HG02759 (cell line): ENCODE measurements around the gene BRD4.
"Not testable (repeated sequence)": the region's sequence is repeated elsewhere in the genome, so short reads cannot be mapped to it uniquely, and the experiment has no call there.

Experiments used
- ATAC-seq: cut with Tn5 transposase; IDR thresholded peaks from one replicate; pipeline ENCODE4 v1.9.1; 2021; ENCODE audit warnings: mild to moderate bottlenecking, moderate library complexity; ENCODE audit not compliant: unreplicated experiment

BRD4 gene

GRCh38 chr19:15332311-15332996 is at the start of gene BRD4:
Gene BRD4 (minus strand): TSS chr19:15332539. CDS start chr19:15273099, 59,440 bp downstream.
- ATAC-seq = peak; percentile 63

GRCh38 chr19:15381864-15382263 is 49.5 kb upstream of the BRD4 start:
- ATAC-seq = no peak

GRCh38 chr19:15381429-15381828 is 49.1 kb upstream of the BRD4 start:
- no peak for ATAC-seq

GRCh38 chr19:15379999-15380647 is 47.8 kb upstream of the BRD4 start:
- peak; percentile 20 for ATAC-seq

- ATAC-seq = peak; percentile 86
Observed at GRCh38 chr19:15379083-15379998, 47.0 kb upstream of the BRD4 start, which contains the start of gene AKAP8. Gene AKAP8 (minus strand): TSS chr19:15379787. CDS start chr19:15379731, 56 bp downstream.

- no peak for ATAC-seq
Observed at GRCh38 chr19:15378534-15379082, 46.3 kb upstream of the BRD4 start.

- no peak for ATAC-seq
Observed at GRCh38 chr19:15374796-15375440, 42.6 kb upstream of the BRD4 start.

- ATAC-seq = no peak
Observed at GRCh38 chr19:15374105-15374651, 41.8 kb upstream of the BRD4 start.

GRCh38 chr19:15373644-15374043 is 41.3 kb upstream of the BRD4 start:
- ATAC-seq = no peak

GRCh38 chr19:15372891-15373301 is 40.6 kb upstream of the BRD4 start:
- ATAC-seq = no peak

GRCh38 chr19:15372470-15372869 is 40.1 kb upstream of the BRD4 start:
- ATAC-seq = no peak

- ATAC-seq = no peak
Observed at GRCh38 chr19:15371786-15372380, 39.5 kb upstream of the BRD4 start.

- no peak for ATAC-seq
Observed at GRCh38 chr19:15371119-15371518, 38.8 kb upstream of the BRD4 start.

GRCh38 chr19:15369594-15369891 is 37.2 kb upstream of the BRD4 start:
- no peak for ATAC-seq

- no peak for ATAC-seq
Observed at GRCh38 chr19:15368798-15369593, 36.7 kb upstream of the BRD4 start.

- ATAC-seq = no peak
Observed at GRCh38 chr19:15368051-15368632, 35.8 kb upstream of the BRD4 start.

GRCh38 chr19:15367439-15367838 is 35.1 kb upstream of the BRD4 start:
- no peak for ATAC-seq

- no peak for ATAC-seq
Observed at GRCh38 chr19:15365264-15365663, 32.9 kb upstream of the BRD4 start.

- ATAC-seq = not testable (repeated sequence)
Observed at GRCh38 chr19:15363791-15364190, 31.5 kb upstream of the BRD4 start.
